ENCODE results near the gene ACAP1.

Gene ACAP1

GRCh38 chr17:7336240-7337175 is at the start of gene ACAP1:
ACAP1 (plus strand) TSS chr17:7336529; CDS start chr17:7336735, 206 bp downstream.
- peak; percentile 87 for DNase-seq (ENCODE audit: low read depth)

DNA sequence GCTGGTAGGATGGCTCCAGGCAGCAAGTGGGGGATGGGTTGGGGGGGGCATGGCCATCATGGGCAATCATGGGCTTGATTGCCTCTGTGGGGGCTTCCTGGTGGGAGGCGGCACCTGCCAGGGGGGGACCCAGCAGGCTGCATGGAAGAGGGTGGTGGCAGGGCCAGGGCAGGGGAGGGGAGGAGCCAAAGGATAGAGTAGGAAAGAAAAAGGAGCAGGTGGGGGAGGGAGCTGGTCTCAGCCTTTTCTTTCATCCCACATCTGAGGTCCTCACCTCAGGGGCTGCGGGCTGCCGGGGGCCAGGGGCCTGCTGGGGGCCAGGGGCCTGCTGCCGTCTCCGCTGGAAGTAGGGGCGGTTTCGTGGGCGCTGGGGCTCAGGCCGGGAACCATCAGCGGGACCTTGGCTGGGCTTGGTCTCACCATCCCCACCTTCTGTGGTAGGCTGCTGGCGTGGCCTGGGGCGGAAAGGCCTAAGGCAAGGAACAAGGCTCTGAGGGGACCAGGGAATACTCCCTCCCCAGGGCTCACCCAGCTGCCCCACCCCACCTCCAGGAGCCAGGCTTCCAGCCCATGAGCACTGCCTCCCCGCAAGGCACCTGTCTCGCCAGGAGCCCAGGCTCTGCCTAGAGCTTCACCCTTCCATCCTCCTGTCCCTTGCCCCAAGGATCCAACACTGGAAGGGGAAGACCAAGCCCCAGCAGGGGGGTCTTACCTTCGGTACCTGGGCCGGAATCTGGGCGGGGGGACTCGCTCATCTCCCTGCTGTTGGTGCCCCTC is 46.9 kb upstream of the ACAP1 start:
- DNase-seq (ENCODE audit: low read depth) = no peak

- no peak for DNase-seq (ENCODE audit: low read depth)
These were observed 46.2 kb upstream of the ACAP1 start for GRCh38 chr17:7290166-7290565.

DNA sequence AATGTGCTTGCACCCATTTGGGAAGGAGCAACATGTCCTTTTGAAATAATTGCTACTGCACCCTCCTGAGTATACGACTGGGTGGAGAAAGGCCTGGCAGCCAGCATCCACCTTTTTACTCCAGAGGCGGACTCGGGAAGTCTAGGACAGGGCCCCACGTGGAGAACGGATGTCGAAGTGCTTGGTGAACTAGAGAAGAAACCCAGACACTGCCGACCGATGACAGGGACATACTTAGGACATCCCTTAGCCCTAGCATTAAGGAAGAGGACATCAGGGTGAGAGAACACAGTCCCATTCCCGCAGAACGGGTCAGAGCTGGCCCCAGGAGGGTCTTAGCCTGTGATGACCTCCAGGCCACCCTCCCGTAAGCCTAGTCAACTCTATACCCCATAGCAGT is 45.6 kb upstream of the ACAP1 start:
- no peak for DNase-seq (ENCODE audit: low read depth)

DNA sequence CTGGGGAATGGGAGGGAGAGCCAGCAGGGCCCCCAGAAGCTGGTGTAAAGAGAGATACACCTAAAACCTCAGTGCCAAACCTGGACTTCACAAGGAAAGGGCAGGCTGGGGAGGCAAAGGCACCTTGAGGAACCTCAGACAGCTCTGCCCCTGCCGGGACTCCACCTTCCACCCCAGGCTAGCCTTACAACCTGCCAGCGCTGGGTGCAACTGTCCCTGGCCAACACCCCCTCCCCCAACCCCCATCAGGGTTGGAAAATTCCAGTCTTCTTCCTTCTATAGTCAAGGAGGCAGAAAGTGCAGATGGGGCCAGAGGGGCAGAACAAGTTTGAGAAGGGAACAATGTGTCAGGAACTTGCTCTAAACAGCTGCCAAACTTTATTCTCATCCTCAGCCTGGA is 44.1 kb upstream of the ACAP1 start:
- no peak for DNase-seq (ENCODE audit: low read depth)

GRCh38 chr17:7292729-7293128 is 43.6 kb upstream of the ACAP1 start:
- no peak for DNase-seq (ENCODE audit: low read depth)

- DNase-seq (ENCODE audit: low read depth) = no peak
These were observed 43.2 kb upstream of the ACAP1 start for GRCh38 chr17:7293159-7293558.

DNA sequence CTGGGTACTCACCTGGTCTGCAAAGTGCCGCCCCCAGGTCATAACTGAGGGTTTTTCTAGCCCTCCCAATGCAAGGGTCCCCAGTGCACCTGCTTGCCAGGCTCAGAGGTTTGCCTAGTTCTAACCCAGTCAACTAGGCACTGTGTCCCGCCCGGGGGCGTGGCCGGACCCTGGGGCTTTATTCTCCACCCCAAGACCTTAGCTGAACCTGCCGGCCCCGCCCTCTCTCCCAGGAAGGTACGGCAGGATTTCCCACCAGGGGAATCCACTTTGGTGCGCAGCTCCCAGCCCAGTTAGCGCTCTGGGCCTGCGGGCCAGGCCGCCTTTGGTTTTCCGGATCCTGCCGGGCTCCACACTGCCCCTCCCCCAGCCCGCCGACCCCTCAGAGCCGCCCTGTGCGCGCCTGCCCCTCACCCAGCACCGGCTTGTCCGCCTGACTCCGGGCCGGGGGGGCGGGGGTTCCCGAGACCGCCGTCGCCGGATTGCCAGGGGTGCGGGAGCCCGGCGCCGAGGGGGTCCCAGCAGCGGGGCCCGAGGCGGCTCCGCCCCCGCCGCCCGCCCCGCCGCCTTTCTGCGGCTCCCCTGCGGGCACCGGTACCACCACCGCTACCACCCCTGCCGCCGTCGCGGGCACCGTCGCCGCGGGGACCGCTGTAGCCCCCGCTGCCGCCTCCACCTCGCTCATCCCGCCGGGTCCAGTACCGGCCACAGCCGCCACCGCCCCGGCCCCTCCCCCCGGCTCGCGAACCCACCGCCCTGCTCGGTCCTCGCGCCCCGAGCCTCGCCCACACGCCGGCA is 42.3 kb upstream of the ACAP1 start:
- no peak for DNase-seq (ENCODE audit: low read depth)

- DNase-seq (ENCODE audit: low read depth) = peak; percentile 55
These were observed 41.6 kb upstream of the ACAP1 start, which contains the start of gene YBX2 for GRCh38 chr17:7294614-7295153. YBX2 (minus strand) TSS chr17:7294639; CDS start chr17:7294500, 139 bp downstream.

DNA sequence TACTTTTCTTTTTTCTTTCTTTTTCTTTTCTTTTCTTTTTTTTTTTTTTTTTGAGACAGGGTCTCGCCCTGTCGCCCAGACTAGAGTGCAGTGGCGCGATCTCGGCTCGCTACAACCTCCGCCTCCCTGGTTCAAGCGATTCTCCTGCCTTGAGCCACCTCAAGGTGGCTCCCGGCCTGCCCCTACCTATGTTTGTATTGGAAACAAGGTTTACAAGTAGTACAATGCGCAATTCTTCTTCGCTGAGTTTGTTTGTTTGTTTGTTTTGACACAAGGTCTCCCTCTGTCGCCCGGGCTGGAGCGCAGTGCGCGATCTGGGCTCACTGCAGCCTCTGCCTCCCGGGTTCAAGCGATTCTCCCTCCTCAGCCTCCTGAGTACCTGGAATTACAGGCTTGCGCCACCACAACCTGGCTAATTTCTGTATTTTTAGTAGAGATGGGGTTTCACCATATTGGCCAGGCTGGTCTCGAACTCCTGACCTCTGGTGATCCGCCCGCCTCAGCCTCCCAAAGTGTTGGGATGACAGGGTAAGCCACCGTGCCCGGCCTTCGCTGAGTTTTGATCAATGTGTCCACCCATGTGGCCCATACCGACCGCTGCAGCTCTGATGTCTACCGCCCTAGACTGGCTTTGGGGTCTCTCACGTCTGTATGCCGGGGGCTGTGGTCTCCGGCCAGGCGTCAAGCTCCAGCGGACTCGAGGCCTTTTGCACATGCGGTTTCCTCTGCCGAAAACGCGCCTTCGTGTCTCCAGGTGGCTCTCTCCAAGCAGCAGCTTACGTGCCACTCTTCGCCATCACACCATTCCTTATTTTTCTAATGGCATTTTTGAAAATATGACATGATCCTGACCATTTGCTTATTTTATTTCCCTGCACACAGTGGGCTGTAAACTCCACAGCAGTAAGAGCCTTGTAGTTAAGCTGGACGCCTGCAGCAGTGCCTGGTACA is 40.8 kb upstream of the ACAP1 start:
- DNase-seq (ENCODE audit: low read depth) = no peak

DNA sequence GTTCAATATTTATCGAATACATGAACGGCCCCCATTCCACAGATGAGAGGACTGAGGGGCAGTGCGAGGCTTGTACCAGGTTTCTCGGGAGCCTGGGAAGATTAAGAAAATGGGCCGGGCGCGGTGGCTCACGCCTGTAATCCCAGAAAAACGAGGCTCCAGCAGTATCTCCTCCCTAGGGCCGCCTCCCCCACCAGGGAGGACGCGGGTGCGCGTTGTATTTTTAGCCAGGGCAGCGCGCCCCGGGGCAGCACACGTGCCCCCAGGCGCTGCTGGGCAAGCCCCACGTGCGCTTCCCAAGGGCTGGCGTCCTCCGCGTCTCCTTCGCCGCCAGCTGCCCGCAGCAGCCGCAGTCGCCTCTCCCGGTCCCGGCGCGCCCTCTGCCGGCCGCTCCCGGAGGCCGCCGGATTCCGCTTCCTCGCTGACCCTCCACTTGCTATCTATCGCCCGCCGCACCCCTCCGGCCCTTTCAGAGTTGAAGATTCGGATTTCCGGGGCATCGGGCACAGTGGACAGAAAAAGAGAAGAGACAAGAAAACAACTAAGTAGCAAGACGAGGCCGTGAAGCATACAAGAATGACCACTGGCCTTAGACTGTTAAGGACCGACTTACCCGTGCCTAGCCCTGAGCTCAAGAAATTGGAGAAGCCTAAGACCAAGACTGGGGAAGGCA is 40.0 kb upstream of the ACAP1 start:
- DNase-seq (ENCODE audit: low read depth) = peak; percentile 59

GRCh38 chr17:7304179-7304578 is 32.1 kb upstream of the ACAP1 start:
- no peak for DNase-seq (ENCODE audit: low read depth)

DNA sequence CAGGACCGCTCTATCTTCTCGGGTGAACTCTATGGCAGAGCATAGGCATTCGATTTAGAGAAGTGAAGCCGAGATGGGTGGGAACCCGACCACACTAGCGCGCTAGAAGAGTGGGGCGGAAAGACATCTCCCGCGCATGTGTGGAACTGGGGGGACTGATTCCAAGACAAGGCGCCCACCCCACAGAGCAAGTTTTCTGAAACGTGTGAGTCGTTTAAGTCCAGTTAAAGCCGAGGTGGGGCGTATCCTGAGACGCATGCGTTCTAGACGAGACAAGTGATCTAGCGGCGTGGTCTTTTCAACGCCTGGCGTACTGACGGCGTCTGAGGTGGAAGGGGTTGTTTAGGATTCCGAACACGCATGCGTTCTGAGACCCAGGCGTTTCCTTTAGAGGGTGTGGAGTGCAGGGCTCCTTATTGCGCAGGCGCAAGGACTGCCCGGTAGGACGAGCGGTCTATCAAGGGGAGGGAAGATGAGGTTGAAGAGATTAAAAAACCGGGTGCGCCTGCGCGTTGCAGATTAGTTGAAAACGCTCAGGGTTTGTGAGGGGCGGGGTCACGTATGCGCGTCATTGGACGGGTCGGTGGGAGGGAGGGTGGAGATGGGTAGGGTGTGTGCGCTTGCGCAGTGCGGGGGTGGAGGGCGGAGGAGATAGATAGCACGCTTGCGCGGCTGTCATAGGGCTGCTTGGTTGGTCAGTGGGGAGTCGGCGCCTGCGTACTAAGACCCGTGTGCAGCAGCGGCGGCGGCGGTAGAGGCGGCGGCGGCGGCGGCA is 29.2 kb upstream of the ACAP1 start, which contains the start of gene EIF5A:
Gene EIF5A, plus strand, starts transcription at position 718 of the 775 bp plus-strand sequence. CDS start 2,008 bp downstream, outside the sequence.
- DNase-seq (ENCODE audit: low read depth) = peak; percentile 100

DNA sequence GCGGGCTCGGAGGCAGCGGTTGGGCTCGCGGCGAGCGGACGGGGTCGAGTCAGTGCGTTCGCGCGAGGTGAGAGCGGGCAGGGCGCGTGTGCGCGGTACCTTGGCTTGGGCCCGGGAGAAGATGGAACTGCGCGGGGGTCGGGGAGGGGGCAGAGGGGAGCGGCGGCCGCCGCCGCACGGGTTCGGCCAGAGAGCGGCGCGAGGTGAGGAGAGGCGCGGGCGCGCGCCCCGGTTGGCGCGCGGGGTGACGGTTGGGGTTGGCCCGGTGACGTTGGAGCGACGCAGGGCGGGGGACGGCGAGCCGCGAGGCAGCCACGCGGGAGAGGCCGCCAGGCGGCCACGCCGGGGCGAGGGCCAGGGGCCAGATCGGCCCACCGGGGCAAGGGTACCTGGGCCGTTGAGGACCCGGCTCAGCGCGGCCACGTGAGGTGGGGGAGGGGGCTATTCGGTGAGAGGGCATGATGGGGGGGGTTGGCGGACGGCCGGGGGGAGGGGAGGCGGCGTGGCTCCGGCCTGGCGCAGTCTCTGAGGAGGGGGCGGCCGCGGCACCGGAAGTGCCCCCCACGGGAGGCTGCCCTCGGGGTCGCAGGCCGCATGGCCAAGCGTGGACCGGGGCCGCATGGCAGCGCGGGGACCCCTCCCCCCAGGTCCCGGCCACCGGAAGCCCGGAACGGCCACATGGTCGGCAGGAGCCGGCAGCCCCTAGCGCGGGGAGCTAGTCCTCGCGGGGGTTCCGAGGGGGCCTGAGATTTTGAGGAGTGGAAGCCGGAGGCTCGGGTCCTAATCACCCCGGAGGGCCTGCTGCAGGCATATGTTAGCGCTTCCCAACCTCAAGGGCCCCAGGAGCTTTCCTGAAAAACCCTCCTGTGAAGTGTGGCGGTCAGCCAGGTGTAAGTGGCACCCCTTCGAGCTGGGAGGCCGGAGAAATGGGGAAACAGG is 28.4 kb upstream of the ACAP1 start:
- no peak for DNase-seq (ENCODE audit: low read depth)

GRCh38 chr17:7308625-7309433 is 27.5 kb upstream of the ACAP1 start:
- peak; percentile 77 for DNase-seq (ENCODE audit: low read depth)

GRCh38 chr17:7309628-7310027 is 26.7 kb upstream of the ACAP1 start:
- no peak for DNase-seq (ENCODE audit: low read depth)

DNA sequence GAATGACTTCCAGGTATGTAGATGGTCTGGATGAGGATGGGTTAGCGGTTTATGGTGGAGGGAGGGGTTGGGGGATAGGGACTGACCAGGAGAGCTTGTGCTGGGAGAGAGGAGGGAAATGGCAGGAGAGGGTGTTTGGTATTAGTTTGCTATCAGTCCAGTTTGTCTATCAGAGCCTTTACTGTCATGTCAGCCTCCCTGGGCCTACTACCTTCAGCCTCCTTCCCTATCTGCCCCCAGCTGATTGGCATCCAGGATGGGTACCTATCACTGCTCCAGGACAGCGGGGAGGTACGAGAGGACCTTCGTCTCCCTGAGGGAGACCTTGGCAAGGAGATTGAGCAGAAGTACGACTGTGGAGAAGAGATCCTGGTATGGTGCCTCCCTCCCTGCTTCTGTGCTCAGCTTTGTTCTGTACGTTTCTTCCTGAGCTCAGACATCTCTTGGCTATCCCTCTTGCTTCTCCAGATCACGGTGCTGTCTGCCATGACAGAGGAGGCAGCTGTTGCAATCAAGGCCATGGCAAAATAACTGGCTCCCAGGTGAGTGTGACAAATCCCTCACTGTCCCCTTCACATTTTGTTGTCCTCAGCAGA is 25.1 kb upstream of the ACAP1 start:
- DNase-seq (ENCODE audit: low read depth) = no peak

All from activated T-cell treated with anti-CD3 and anti-CD28 coated beads for 1 hour (primary cell).